HFF-Myc (cell line): ENCODE measurements around the gene EEF2.
A peak's percentile ranks its signal among the peaks of the same experiment; 100 is the strongest.

ENCODE experiments used
- DNase-seq: peaks from one replicate; pipeline ENCODE4 v3.0.0-alpha.2; 2011; ENCODE audit warnings: low read depth; ENCODE audit errors: extremely low read depth
- H3K4me3 ChIP-seq: replicated peaks from 2 replicates; pipeline ENCODE4 v1.5.1; 2011; ENCODE audit warnings: low read depth, mild to moderate bottlenecking, control low read depth, low read length
- CTCF ChIP-seq: IDR thresholded peaks from 2 replicates; pipeline ENCODE4 v1.5.1; 2012; ENCODE audit warnings: mild to moderate bottlenecking, low read depth, low read length, control low read depth; ENCODE audit errors: missing control alignments

EEF2 gene

GRCh38 chr19:3984908-3985642 is at the start of gene EEF2:
TSS of gene EEF2 (minus strand) at chr19:3985463. CDS start at chr19:3985380, 83 bp downstream.
- peak within 1 kb of the TSS; percentile 100 for H3K4me3 ChIP-seq
- DNase-seq = peak; percentile 59
- TF ChIP-seq CTCF = no peak

- TF ChIP-seq CTCF = no peak
- DNase-seq = no peak
- H3K4me3 ChIP-seq = no peak overlapping the region
These were observed 49.1 kb upstream of the EEF2 start for GRCh38 chr19:4034048-4035017.

GRCh38 chr19:4033028-4033956 is 48.0 kb upstream of the EEF2 start:
- no peak overlapping the region for H3K4me3 ChIP-seq
- no peak for DNase-seq
- TF ChIP-seq CTCF = no peak

GRCh38 chr19:4032436-4032835 is 47.2 kb upstream of the EEF2 start:
- no peak overlapping the region for H3K4me3 ChIP-seq
- no peak for TF ChIP-seq CTCF
- DNase-seq = no peak

GRCh38 chr19:4031420-4031819 is 46.2 kb upstream of the EEF2 start:
- no peak for DNase-seq
- no peak for TF ChIP-seq CTCF
- H3K4me3 ChIP-seq = no peak overlapping the region

- DNase-seq = no peak
- TF ChIP-seq CTCF = no peak
- no peak overlapping the region for H3K4me3 ChIP-seq
These were observed 45.7 kb upstream of the EEF2 start for GRCh38 chr19:4030981-4031380.
